ENCODE results near the gene IFT80. TPM values are rescaled to one million over a fixed set of nuclear protein-coding genes. Genes with fewer than 3 reads are reported as not detected.
"Not testable (repeated sequence)": the region's sequence is repeated elsewhere in the genome, so short reads cannot be mapped to it uniquely, and the experiment has no call there.

IFT80 gene
- polyA plus RNA-seq, 1 donor (not counting 4 experiments of a cell fraction or from before 2014, with no cell fraction given), result 23.6 TPM

- Histone ChIP-seq H3K4me3 (ENCODE audit: control insufficient read depth in 2 of 3, extremely low read depth in 1 of 3, insufficient read depth in 2 of 3, low read depth in 1 of 3, low read length in 3 of 3) (no peak overlapping the region), H2AFZ (ENCODE audit: control insufficient read depth, low read length) (no peak overlapping the region), H3K4me2 (ENCODE audit: control insufficient read depth, extremely low read depth, insufficient read depth, low read depth, low read length) (no peak overlapping the region), H3K79me2 (ENCODE audit: control insufficient read depth, insufficient read depth, low read length) (no peaks in the 10 kb centered on the region), H3K4me1 (ENCODE audit: control insufficient read depth, extremely low read depth, insufficient read depth, low read length) (no peaks in the 10 kb centered on the region), H3K27me3 (ENCODE audit: control insufficient read depth, extremely low read depth, insufficient read depth, low read length) (peaks cover 3% of the 10 kb centered on the region), H3K9me3 (ENCODE audit: control insufficient read depth, low read depth, low read length) (no peaks in the 10 kb centered on the region), H3K27ac (ENCODE audit: control insufficient read depth, insufficient read depth, low read length) (no peak overlapping the region), H3K9ac (ENCODE audit: control insufficient read depth, extremely low read depth, insufficient read depth, low read length) (no peak overlapping the region), H4K20me1 (ENCODE audit: control insufficient read depth, extremely low read depth, insufficient read depth, low read length) (no peaks in the 10 kb centered on the region), H3K9me1 (ENCODE audit: control insufficient read depth, extremely low read depth, insufficient read depth, low read length) (no peaks in the 10 kb centered on the region), H3K36me3 (ENCODE audit: control insufficient read depth in 2 of 2, extremely low read depth in 1 of 2, insufficient read depth in 2 of 2, low read length in 2 of 2) (no peaks in the 10 kb centered on the region)
- TF ChIP-seq CTCF (optimal IDR thresholded peaks at IDR 0.05 in 1 of 3, IDR thresholded peaks at IDR 0.05 in 1 of 3, conservative IDR thresholded peaks at IDR 0.05 in 1 of 3; ENCODE audit: extremely low read depth in 1 of 3, insufficient read depth in 2 of 3, low read length in 3 of 3) (no peak), EZH2 (IDR thresholded peaks at IDR 0.05; ENCODE audit: low read length) (no peak)
- no peak for DNase-seq (ENCODE audit: low read depth, low spot score)
- dilution Hi-C loops (cut with MboI; ENCODE audit: extremely low pct_ligation_motif_present, low sequenced_read_pairs), result no loop called here
- FAIRE-seq, result no peak
Measured at GRCh38 chr3:160245261-160245800, 153.7 kb downstream of the IFT80 start.

- DNase-seq (ENCODE audit: low read depth, low spot score); FAIRE-seq; H3K9me3 ChIP-seq (ENCODE audit: control insufficient read depth, low read depth, low read length); dilution Hi-C loops (cut with MboI; ENCODE audit: extremely low pct_ligation_motif_present, low sequenced_read_pairs); H3K9me1 ChIP-seq (ENCODE audit: control insufficient read depth, extremely low read depth, insufficient read depth, low read length); H3K4me1 ChIP-seq (ENCODE audit: control insufficient read depth, extremely low read depth, insufficient read depth, low read length); H3K9ac ChIP-seq (ENCODE audit: control insufficient read depth, extremely low read depth, insufficient read depth, low read length); H3K27me3 ChIP-seq (ENCODE audit: control insufficient read depth, extremely low read depth, insufficient read depth, low read length); H2AFZ ChIP-seq (ENCODE audit: control insufficient read depth, low read length); H3K27ac ChIP-seq (ENCODE audit: control insufficient read depth, insufficient read depth, low read length); H4K20me1 ChIP-seq (ENCODE audit: control insufficient read depth, extremely low read depth, insufficient read depth, low read length); H3K79me2 ChIP-seq (ENCODE audit: control insufficient read depth, insufficient read depth, low read length); H3K36me3 ChIP-seq (ENCODE audit: control insufficient read depth in 2 of 2, extremely low read depth in 1 of 2, insufficient read depth in 2 of 2, low read length in 2 of 2); H3K4me2 ChIP-seq (ENCODE audit: control insufficient read depth, extremely low read depth, insufficient read depth, low read depth, low read length); H3K4me3 ChIP-seq (ENCODE audit: control insufficient read depth in 2 of 3, extremely low read depth in 1 of 3, insufficient read depth in 2 of 3, low read depth in 1 of 3, low read length in 3 of 3): not testable (repeated sequence)
Measured at GRCh38 chr3:160240719-160241118, 158.3 kb downstream of the IFT80 start.

- DNase-seq (ENCODE audit: low read depth, low spot score), result no peak
- Histone ChIP-seq H3K36me3 (ENCODE audit: control insufficient read depth in 2 of 2, extremely low read depth in 1 of 2, insufficient read depth in 2 of 2, low read length in 2 of 2) (no peaks in the 10 kb centered on the region), H3K4me1 (ENCODE audit: control insufficient read depth, extremely low read depth, insufficient read depth, low read length) (no peaks in the 10 kb centered on the region), H3K79me2 (ENCODE audit: control insufficient read depth, insufficient read depth, low read length) (no peaks in the 10 kb centered on the region), H3K27ac (ENCODE audit: control insufficient read depth, insufficient read depth, low read length) (no peak overlapping the region), H4K20me1 (ENCODE audit: control insufficient read depth, extremely low read depth, insufficient read depth, low read length) (no peaks in the 10 kb centered on the region), H3K9me1 (ENCODE audit: control insufficient read depth, extremely low read depth, insufficient read depth, low read length) (no peaks in the 10 kb centered on the region), H3K9ac (ENCODE audit: control insufficient read depth, extremely low read depth, insufficient read depth, low read length) (no peak overlapping the region), H3K4me3 (ENCODE audit: control insufficient read depth in 2 of 3, extremely low read depth in 1 of 3, insufficient read depth in 2 of 3, low read depth in 1 of 3, low read length in 3 of 3) (no peak overlapping the region), H3K4me2 (ENCODE audit: control insufficient read depth, extremely low read depth, insufficient read depth, low read depth, low read length) (no peak overlapping the region), H2AFZ (ENCODE audit: control insufficient read depth, low read length) (no peak overlapping the region), H3K27me3 (ENCODE audit: control insufficient read depth, extremely low read depth, insufficient read depth, low read length) (peaks cover 1% of the 10 kb centered on the region), H3K9me3 (ENCODE audit: control insufficient read depth, low read depth, low read length) (no peaks in the 10 kb centered on the region)
- no peak for TF ChIP-seq CTCF (optimal IDR thresholded peaks at IDR 0.05 in 1 of 3, IDR thresholded peaks at IDR 0.05 in 1 of 3, conservative IDR thresholded peaks at IDR 0.05 in 1 of 3; ENCODE audit: extremely low read depth in 1 of 3, insufficient read depth in 2 of 3, low read length in 3 of 3)
- dilution Hi-C loops (cut with MboI; ENCODE audit: extremely low pct_ligation_motif_present, low sequenced_read_pairs), result no loop called here
- no peak for FAIRE-seq
Measured at GRCh38 chr3:160232014-160232413, 167.0 kb downstream of the IFT80 start.

Measured in keratinocyte (primary cell).